GM21447 (cell line): Measurements from ENCODE around the gene AKAP13.
A peak's percentile ranks its signal among the peaks of the same experiment; 100 is the strongest.

ENCODE experiments used
- ATAC-seq: cut with Tn5 transposase; IDR thresholded peaks from one replicate; pipeline ENCODE4 v1.9.1; 2021; ENCODE audit not compliant: unreplicated experiment

Gene AKAP13

GRCh38 chr15:85718271-85718971 is 338.0 kb downstream of the AKAP13 start:
- ATAC-seq, result peak; percentile 68

GRCh38 chr15:85718981-85719380 is 338.6 kb downstream of the AKAP13 start:
- no peak for ATAC-seq

- ATAC-seq, result no peak
Observed at GRCh38 chr15:85722374-85723152, 342.2 kb downstream of the AKAP13 start.

- ATAC-seq, result no peak
Observed at GRCh38 chr15:85723960-85724945, 343.9 kb downstream of the AKAP13 start.

GRCh38 chr15:85725019-85725418 is 344.6 kb downstream of the AKAP13 start:
- ATAC-seq, result no peak

- ATAC-seq, result no peak
Observed at GRCh38 chr15:85725564-85725963, 345.2 kb downstream of the AKAP13 start.

- no peak for ATAC-seq
Observed at GRCh38 chr15:85726454-85726853, 346.1 kb downstream of the AKAP13 start.

GRCh38 chr15:85727068-85727467 is 346.7 kb downstream of the AKAP13 start:
- ATAC-seq, result no peak

- no peak for ATAC-seq
Observed at GRCh38 chr15:85730001-85730820, 349.8 kb downstream of the AKAP13 start.

- ATAC-seq, result no peak
Observed at GRCh38 chr15:85733416-85733815, 353.0 kb downstream of the AKAP13 start.

- no peak for ATAC-seq
Observed at GRCh38 chr15:85737061-85737460, 356.7 kb downstream of the AKAP13 start.

GRCh38 chr15:85741021-85741421 is 360.6 kb downstream of the AKAP13 start:
- ATAC-seq, result no peak

- ATAC-seq, result no peak
Observed at GRCh38 chr15:85741662-85742061, 361.3 kb downstream of the AKAP13 start.

GRCh38 chr15:85742186-85742821 is 361.9 kb downstream of the AKAP13 start:
- no peak for ATAC-seq

- no peak for ATAC-seq
Observed at GRCh38 chr15:85743392-85744055, 363.1 kb downstream of the AKAP13 start.

- no peak for ATAC-seq
Observed at GRCh38 chr15:85744579-85744978, 364.2 kb downstream of the AKAP13 start.

- ATAC-seq, result no peak
Observed at GRCh38 chr15:85745023-85745422, 364.6 kb downstream of the AKAP13 start.

- no peak for ATAC-seq
Observed at GRCh38 chr15:85745525-85746150, 365.2 kb downstream of the AKAP13 start.

- no peak for ATAC-seq
Observed at GRCh38 chr15:85746641-85747040, 366.2 kb downstream of the AKAP13 start.
